HG02759 (cell line): Measurements from ENCODE around the gene SUGCT.
"Not testable (repeated sequence)": the region's sequence is repeated elsewhere in the genome, so short reads cannot be mapped to it uniquely, and the experiment has no call there.

Source experiments
- ATAC-seq: cut with Tn5 transposase; IDR thresholded peaks from one replicate; pipeline ENCODE4 v1.9.1; 2021; ENCODE audit warnings: mild to moderate bottlenecking, moderate library complexity; ENCODE audit not compliant: unreplicated experiment

SUGCT gene

DNA sequence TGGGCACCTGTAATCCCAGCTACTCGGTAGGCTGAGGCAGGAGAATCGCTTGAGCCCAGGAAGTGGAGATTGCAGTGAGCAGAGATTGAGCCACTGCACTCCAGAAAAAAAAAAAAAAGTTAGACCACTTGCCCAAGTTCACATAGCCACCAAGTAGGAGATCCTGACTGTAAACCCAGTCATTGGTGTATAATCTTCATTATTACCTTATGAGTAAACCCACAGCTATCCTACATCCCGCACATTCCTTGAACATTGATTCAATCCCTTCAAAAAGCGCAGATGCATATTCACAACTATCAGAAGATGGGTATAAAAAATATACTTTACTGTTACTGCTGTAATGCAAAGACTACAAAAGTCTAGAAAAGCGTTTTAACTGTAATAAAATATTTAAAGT lies 512.9 kb downstream of the SUGCT start:
- no peak for ATAC-seq

GRCh38 chr7:40649247-40649646 lies 514.4 kb downstream of the SUGCT start:
- ATAC-seq, result no peak

DNA sequence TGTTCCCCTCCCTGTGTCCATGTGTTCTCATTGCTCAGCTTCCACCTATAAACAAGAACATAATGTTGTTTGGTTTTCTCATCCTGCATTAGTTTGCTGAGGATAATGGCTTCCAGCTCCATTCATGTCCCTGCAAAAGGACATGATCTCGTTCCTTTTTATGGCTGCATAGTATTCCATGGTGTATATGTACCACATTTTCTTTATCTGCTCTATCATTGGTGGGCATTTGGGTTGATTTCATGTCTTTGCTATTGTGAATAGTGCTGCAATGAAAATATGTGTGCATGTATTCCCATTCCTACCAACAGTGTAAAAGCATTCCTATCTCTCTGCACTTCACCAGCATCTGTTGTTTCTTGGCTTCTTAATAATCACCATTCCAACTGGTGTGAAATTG lies 516.1 kb downstream of the SUGCT start:
- not testable (repeated sequence) for ATAC-seq

- no peak for ATAC-seq
Measured at GRCh38 chr7:40654171-40654570, 519.4 kb downstream of the SUGCT start.

DNA sequence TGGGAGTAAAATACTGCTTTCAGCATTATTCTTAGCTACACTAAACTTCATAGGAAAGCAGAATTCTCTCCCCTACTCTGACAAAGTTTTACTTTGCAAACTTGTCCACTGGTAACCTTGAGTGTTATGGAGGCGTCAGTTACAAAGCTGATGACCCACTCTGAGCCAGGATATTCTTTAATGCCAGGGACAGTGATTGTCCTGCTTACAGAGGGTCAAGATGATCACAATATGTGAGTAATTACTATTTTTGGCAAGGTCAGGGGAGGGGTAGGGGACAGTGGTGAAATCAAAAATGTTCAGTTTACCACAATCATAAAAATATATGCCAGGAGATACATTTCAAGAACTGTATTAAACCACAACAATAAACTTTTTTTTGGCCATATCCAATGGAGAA lies 520.6 kb downstream of the SUGCT start:
- no peak for ATAC-seq

- no peak for ATAC-seq
Measured at GRCh38 chr7:40656349-40656748, 521.5 kb downstream of the SUGCT start.

- ATAC-seq, result no peak
Measured at GRCh38 chr7:40658729-40659128, 523.9 kb downstream of the SUGCT start.

DNA sequence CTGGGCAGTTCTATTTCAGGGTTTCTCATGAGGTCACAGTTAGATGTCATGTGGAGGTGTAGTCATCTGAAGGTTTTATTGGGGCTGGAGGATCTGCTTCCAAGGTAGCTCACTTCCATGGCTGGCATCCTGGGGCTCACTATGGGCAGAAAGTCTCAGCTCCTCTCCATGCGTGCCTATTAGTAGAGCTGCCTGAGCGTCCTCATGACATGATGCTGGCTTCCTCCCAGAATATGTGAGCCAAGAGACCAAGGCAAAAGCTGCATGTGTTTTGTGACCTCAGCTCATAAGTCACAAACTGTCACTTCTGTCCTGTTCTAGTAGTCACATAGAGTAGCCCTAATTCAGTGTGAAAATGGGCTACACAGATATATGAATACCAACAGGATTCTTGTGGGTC lies 524.4 kb downstream of the SUGCT start:
- ATAC-seq, result no peak

- ATAC-seq, result no peak
Measured at GRCh38 chr7:40673285-40673684, 538.5 kb downstream of the SUGCT start.

- ATAC-seq, result no peak
Measured at GRCh38 chr7:40674316-40674715, 539.5 kb downstream of the SUGCT start.

DNA sequence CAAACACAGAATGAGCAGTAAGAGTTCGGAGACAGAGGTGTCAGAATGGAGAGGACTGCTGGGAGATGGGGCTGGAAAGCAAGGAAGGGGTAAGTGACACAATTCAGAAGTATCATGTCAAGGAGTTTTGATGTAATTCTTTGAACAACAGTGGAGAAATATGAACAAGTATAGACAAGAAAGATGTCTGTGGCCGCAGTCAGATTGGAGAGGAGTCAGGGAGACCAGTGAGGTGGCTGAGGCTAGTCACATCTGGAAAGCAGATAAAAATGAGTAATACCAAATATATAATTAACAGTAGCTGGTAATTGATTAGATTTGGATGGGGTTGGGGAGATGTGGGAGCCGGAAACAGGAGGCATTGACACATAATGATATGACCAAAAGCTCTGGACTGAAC lies 540.9 kb downstream of the SUGCT start:
- no peak for ATAC-seq

DNA sequence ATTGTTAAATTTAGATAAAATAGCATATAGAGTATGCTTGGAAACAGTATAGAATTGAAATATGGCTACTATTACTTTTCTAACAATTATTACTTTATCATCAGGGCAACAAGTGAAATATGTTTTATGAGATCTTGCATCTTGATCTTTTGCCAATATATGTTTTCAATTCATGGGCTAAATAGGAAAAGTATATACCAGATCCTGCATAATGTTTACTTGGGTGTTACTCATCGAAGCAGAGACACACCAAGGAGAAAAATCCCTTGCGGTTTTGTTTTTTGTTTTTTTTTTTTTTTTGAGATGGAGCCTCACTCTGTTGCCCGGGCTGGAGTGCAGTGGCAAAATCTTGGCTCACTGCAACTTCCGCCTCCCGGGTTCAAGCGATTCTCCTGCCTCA lies 541.4 kb downstream of the SUGCT start:
- ATAC-seq, result no peak

DNA sequence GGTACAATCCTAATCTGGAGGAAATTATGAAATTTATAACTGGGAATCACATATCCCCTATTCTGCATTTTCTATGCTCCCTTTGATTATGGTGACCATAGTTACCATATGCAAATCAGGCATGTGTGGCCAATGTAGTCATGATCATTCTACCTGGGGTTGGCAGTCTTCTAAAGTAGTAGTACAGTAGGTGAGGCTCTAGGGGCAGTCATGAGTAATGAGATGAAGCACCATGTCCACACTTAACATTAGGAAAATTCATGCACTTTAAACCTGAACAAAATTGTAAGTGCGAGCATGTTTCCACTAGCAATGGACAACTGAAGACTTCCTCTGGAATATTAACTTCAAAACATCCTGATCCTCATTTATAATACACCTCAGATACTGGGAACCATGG lies 545.9 kb downstream of the SUGCT start:
- ATAC-seq, result peak; percentile 92

- ATAC-seq, result no peak
Measured at GRCh38 chr7:40682696-40683095, 547.9 kb downstream of the SUGCT start.

- ATAC-seq, result no peak
Measured at GRCh38 chr7:40694026-40694809, 559.4 kb downstream of the SUGCT start.

DNA sequence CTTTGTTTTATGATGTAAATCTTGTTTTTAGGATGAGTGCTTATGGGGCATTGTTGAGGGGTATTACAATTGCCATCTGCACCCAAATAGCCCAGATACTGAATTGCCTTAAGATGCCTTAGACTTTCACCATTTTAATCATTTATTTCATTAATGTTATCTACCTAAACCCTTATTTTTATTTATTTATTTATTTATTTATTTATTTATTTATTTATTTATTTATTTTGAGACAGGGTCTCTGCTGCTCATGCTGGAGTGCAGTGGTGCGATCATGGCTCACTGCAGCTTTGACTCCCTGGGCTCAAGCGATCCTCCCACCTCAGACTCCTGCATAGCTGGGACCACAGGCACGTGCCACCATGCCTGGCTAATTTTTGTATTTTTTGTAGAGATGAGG lies 560.2 kb downstream of the SUGCT start:
- ATAC-seq, result no peak

GRCh38 chr7:40697653-40698052 lies 562.8 kb downstream of the SUGCT start:
- ATAC-seq, result no peak

DNA sequence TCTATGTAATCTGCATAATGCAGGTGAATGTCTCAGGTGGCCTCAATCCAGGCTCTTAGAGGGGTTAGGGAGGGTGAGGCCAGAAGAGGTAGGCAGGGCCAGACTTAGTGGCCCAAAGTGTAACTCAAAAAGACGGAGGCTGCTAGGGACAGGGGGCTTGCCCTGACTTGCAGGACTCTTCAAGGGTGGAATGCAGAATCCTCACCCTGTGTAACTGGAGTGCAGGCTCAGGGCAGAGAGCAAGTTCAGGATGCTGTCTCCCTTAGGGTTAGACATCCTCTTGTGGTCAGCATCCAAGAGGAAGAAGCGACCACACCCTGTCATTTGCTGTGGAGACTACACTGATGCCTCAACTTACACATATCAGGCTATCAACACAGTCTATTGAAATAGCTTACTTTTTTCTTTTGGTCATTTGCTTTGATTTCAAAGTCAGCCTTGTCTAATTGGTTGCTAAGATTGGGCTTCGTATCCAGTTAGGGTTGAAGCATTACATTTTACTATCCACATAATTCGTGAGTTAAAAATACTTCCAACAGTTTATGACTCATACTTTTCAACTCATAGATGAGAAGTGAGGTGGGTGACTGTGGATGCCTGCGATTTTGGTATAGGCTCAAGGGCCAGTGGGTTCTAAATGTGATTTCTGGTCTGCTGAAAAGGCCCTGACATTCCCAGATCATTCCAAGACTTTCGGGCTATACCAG lies 563.6 kb downstream of the SUGCT start:
- ATAC-seq, result no peak

DNA sequence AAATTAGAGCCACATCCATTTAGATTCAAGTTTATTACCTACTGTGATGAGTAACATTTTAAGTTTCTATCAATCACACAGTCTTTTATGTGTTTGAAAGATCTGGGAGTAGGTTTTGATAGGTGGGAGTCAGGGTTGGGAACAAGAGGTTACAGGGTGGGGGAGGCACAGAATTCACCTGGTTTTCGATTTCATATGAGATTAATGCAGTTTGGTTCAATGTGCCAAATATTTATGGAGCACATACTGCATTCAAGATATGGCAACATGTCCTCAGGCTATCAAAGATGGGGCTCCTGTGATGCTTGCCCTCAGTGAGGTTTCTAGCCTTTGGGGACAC lies 564.1 kb downstream of the SUGCT start:
- no peak for ATAC-seq

- no peak for ATAC-seq
Measured at GRCh38 chr7:40700653-40701421, 566.0 kb downstream of the SUGCT start.

- no peak for ATAC-seq
Measured at GRCh38 chr7:40701836-40702551, 567.2 kb downstream of the SUGCT start.
